Endothelial cell (in vitro differentiated cells): Measurements from ENCODE around the gene KLHL15. TPM values are rescaled to one million over a fixed set of nuclear protein-coding genes. Genes with fewer than 3 reads are reported as not detected.

Experiments
- DNase-seq: peaks from one replicate; pipeline ENCODE4 v3.0.0; 2021; ENCODE audit warnings: low spot score
- H3K27ac Mint-ChIP-seq: one replicate; pipeline ENCODE4 v1.8.0; 2021; ENCODE audit warnings: mixed read lengths, inconsistent platforms; ENCODE audit not compliant: unreplicated experiment
- H3K27me3 Mint-ChIP-seq: one replicate; pipeline ENCODE4 v1.8.0; 2021; ENCODE audit warnings: mild to moderate bottlenecking, moderate library complexity, mixed read lengths, inconsistent platforms; ENCODE audit not compliant: unreplicated experiment
- H3K36me3 Mint-ChIP-seq: one replicate; pipeline ENCODE4 v1.8.0; 2021; ENCODE audit warnings: mild to moderate bottlenecking, low read depth, mixed read lengths, inconsistent platforms; ENCODE audit not compliant: unreplicated experiment
- H3K4me1 Mint-ChIP-seq: one replicate; pipeline ENCODE4 v1.8.0; 2021; ENCODE audit warnings: mild to moderate bottlenecking, mixed read lengths, inconsistent platforms; ENCODE audit not compliant: unreplicated experiment
- H3K4me3 Mint-ChIP-seq: one replicate; pipeline ENCODE4 v1.8.0; 2021; ENCODE audit warnings: mild to moderate bottlenecking, mixed read lengths, inconsistent platforms; ENCODE audit not compliant: unreplicated experiment
- H3K9me3 Mint-ChIP-seq: one replicate; pipeline ENCODE4 v1.8.0; 2021; ENCODE audit warnings: mixed read lengths, inconsistent platforms; ENCODE audit not compliant: unreplicated experiment
- CTCF ChIP-seq: fragments of 200-600 bp; sonication (generic); IDR thresholded peaks from one replicate; pipeline ENCODE4 v1.5.0; 2021; ENCODE audit warnings: antibody characterized with exemption; ENCODE audit not compliant: unreplicated experiment
- total RNA-seq: library from RNA; stranded (reverse); fragmentation: NEBNext Ultra II Directional; extraction: Animal tissue kit (Norgen Biotek cat#: 25700); gene quantifications from one replicate; pipeline ENCODE4 v1.2.1, GENCODE V29; 2021; ENCODE audit not compliant: unreplicated experiment

The KLHL15 gene
- total RNA-seq, 1 donor from 2014 or later: 5.6 TPM

DNA sequence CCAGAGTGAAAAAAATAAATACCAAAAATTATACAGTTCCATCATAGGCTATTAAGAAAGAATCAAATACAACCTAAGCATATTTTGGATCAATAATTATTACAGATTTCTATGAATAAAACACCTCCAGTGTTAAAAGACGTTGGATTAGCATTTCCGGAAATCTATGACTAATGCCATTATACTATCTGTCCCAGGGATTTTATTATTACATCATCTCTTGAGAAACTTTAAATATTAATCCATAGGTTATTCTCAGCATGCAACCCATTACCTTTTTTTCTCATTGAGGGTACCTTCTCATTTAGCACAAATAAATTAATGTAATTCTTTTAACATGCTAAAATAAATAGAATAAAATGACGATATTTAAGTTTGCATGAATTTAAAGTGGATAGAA, 74.6 kb downstream of the KLHL15 start:
- Mint-ChIP-seq H3K9me3 (no peaks in the 10 kb centered on the region), H3K4me3 (no peak overlapping the region), H3K4me1 (no peaks in the 10 kb centered on the region), H3K36me3 (no peaks in the 10 kb centered on the region), H3K27ac (no peak overlapping the region), H3K27me3 (no peaks in the 10 kb centered on the region)
- no peak for DNase-seq
- TF ChIP-seq CTCF: no peak

DNA sequence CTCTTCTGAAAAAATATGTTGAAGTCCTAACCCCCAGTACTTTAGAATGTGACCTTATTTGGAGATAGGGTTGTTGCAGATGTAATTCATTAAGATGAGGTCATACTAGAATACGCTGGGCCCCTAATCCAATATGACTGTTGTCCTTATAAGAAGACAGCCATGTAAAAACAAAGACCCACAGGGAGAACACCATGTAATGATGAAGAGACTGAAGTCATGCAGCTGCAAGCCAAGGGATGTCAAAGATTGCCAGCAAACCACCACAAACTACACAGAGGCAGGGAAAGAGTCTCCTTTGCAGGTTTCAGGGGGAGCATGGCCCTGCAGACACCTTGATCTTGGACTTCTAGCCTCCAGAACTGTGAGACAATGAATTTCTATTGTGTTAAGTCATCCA, 81.8 kb downstream of the KLHL15 start:
- Mint-ChIP-seq H3K27ac (no peak overlapping the region), H3K4me1 (no peaks in the 10 kb centered on the region)

DNA sequence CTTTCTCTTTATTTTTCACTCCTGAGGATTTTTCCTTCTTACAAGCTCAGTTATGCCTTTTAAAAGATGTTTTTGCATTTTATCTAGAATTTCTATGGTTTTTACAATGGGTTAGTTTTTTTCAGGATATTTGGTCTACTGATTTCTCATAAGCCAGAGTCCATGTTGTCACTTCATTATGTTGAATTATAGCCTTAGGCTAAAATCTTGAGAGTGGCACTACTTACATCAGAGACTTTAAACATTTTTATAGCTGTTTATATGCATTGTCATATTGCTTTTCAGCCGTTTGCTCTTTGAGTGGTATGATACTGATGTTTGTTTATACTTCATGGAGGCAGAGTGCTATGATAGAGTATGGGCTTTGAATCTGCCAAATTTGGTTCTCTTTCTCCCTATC, 82.8 kb downstream of the KLHL15 start:
- TF ChIP-seq CTCF: no peak
- no peak overlapping the region for H3K4me3 Mint-ChIP-seq
- DNase-seq: no peak
- H3K27ac Mint-ChIP-seq: no peak overlapping the region
- H3K27me3 Mint-ChIP-seq: no peaks in the 10 kb centered on the region
- no peaks in the 10 kb centered on the region for H3K36me3 Mint-ChIP-seq
- H3K9me3 Mint-ChIP-seq: no peaks in the 10 kb centered on the region
- no peaks in the 10 kb centered on the region for H3K4me1 Mint-ChIP-seq

More for the DNA sequence above, 81.8 kb downstream of the KLHL15 start:
- Mint-ChIP-seq H3K27me3 (no peaks in the 10 kb centered on the region), H3K4me3 (no peak overlapping the region), H3K9me3 (no peaks in the 10 kb centered on the region), H3K36me3 (no peaks in the 10 kb centered on the region)
- TF ChIP-seq CTCF: no peak
- DNase-seq: no peak

DNA sequence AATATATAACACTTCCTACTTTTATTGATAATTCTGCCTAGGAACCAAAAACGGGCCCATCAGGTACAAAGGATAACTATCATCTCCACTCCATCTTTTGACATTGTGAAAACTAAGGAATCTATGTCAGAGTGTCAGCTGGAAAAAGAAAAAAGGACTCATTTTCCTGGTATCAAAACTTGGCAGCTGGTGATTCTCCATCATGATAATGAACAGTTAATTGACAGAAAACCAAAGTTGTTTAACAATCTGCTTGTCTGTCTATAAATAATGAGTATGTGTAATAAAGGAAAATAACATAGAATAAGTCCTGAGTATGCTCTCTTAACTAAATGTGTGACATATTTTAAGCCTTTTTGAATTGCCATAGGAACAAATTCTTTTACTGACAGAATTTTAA, 87.8 kb downstream of the KLHL15 start:
- H3K27me3 Mint-ChIP-seq: no peaks in the 10 kb centered on the region
- no peak for TF ChIP-seq CTCF
- H3K4me3 Mint-ChIP-seq: no peak overlapping the region

GRCh38 chrX:23938690-23939089, 88.3 kb downstream of the KLHL15 start:
- no peaks in the 10 kb centered on the region for H3K27me3 Mint-ChIP-seq
- H3K4me1 Mint-ChIP-seq: no peaks in the 10 kb centered on the region
- no peaks in the 10 kb centered on the region for H3K36me3 Mint-ChIP-seq
- no peak overlapping the region for H3K4me3 Mint-ChIP-seq
- TF ChIP-seq CTCF: no peak
- no peak overlapping the region for H3K27ac Mint-ChIP-seq
- H3K9me3 Mint-ChIP-seq: no peaks in the 10 kb centered on the region
- no peak for DNase-seq

More for the DNA sequence above, 87.8 kb downstream of the KLHL15 start:
- no peaks in the 10 kb centered on the region for H3K4me1 Mint-ChIP-seq
- no peaks in the 10 kb centered on the region for H3K36me3 Mint-ChIP-seq
- H3K27ac Mint-ChIP-seq: no peak overlapping the region
- H3K9me3 Mint-ChIP-seq: no peaks in the 10 kb centered on the region
- no peak for DNase-seq
